HepG2 (cell line): ENCODE results near the gene CORO1C. TPM values are rescaled to one million over a fixed set of nuclear protein-coding genes. Genes with fewer than 3 reads are reported as not detected.

Experiments
- BCL3 ChIP-seq: sonication (generic); formaldehyde crosslinking; IDR thresholded peaks from 2 replicates; pipeline ENCODE4 v1.5.1; 2020; ENCODE audit warnings: mild to moderate bottlenecking, missing genetic modification reagents, moderate library complexity
- ETV6 ChIP-seq: sonication (generic); formaldehyde crosslinking; conservative IDR thresholded peaks from 2 replicates; pipeline ENCODE4 v1.4.0; 2020; ENCODE audit warnings: missing genetic modification reagents
- FLYWCH1 ChIP-seq: sonication (generic); formaldehyde crosslinking; IDR thresholded peaks from 2 replicates; pipeline ENCODE4 v1.8.1; 2023; ENCODE audit warnings: mild to moderate bottlenecking, missing genetic modification reagents
- HMGA1 ChIP-seq: sonication (generic); formaldehyde crosslinking; conservative IDR thresholded peaks from 2 replicates; pipeline ENCODE4 v1.4.0; 2020; ENCODE audit warnings: missing genetic modification reagents
- KDM6A ChIP-seq: IDR thresholded peaks from 2 replicates; pipeline ENCODE4 v1.6.1; 2016; ENCODE audit warnings: low read depth
- NCOA5 ChIP-seq: sonication (generic); formaldehyde crosslinking; IDR thresholded peaks from 2 replicates; pipeline ENCODE4 v1.4.0; 2020; ENCODE audit warnings: missing genetic modification reagents
- NFIB ChIP-seq: sonication (generic); formaldehyde crosslinking; IDR thresholded peaks from 2 replicates; pipeline ENCODE4 v1.9.0; 2021; ENCODE audit warnings: missing genetic modification reagents, mild to moderate bottlenecking, borderline replicate concordance
- NR2C2 ChIP-seq: sonication (generic); formaldehyde crosslinking; IDR thresholded peaks from 2 replicates; pipeline ENCODE4 v1.4.0; 2020; ENCODE audit warnings: missing genetic modification reagents, mild to moderate bottlenecking, moderate library complexity, borderline replicate concordance
- NR2F2 ChIP-seq: IDR thresholded peaks from 2 replicates; pipeline ENCODE4 v1.6.1; 2012; ENCODE audit warnings: low read depth, inconsistent platforms, borderline replicate concordance
- PREB ChIP-seq: sonication (generic); formaldehyde crosslinking; IDR thresholded peaks from 2 replicates; pipeline ENCODE4 v1.4.0; 2020; ENCODE audit warnings: missing genetic modification reagents
- PTBP1 ChIP-seq: fragments of 200-400 bp; formaldehyde crosslinking; IDR thresholded peaks from 2 replicates; pipeline ENCODE4 v1.6.1; 2018; ENCODE audit warnings: low read length, low read depth; ENCODE audit not compliant: poor library complexity, severe bottlenecking
- RCOR2 ChIP-seq: IDR thresholded peaks from 2 replicates; pipeline ENCODE4 v1.6.1; 2016; ENCODE audit warnings: missing biosample characterization, missing genetic modification reagents
- TEAD2 ChIP-seq: sonication (generic); formaldehyde crosslinking; IDR thresholded peaks from 2 replicates; pipeline ENCODE4 v1.9.0; 2021; ENCODE audit warnings: missing genetic modification reagents
- ZNF33B ChIP-seq: sonication (generic); formaldehyde crosslinking; IDR thresholded peaks from 2 replicates; pipeline ENCODE4 v1.5.1; 2020; ENCODE audit warnings: mild to moderate bottlenecking, missing genetic modification reagents
- ZNF350 ChIP-seq: sonication (generic); formaldehyde crosslinking; IDR thresholded peaks from 2 replicates; pipeline ENCODE4 v1.4.0; 2020; ENCODE audit warnings: mild to moderate bottlenecking, low read depth, missing genetic modification reagents, borderline replicate concordance
- ZNF720 ChIP-seq: sonication (generic); formaldehyde crosslinking; IDR thresholded peaks from 2 replicates; pipeline ENCODE4 v1.4.0; 2020; ENCODE audit warnings: missing genetic modification reagents
- ZSCAN31 ChIP-seq: sonication (generic); formaldehyde crosslinking; IDR thresholded peaks from 2 replicates; pipeline ENCODE4 v1.5.0; 2020; ENCODE audit warnings: low read depth, mild to moderate bottlenecking, missing genetic modification reagents
- polyA plus RNA-seq, 8 experiments: library from polyadenylated mRNA; depleted of rRNA in 3 of 8; stranded (reverse) in 7 of 8; unstranded in 1 of 8; fragments of >200 nt; fragmentation: Illumina TruSeq in 4 of 8; extraction: Trizol in 4 of 8; gene quantifications; 2 replicates each; pipeline versions ENCODE4 v1.2.1 to v1.2.3, GENCODE V29; 2011 to 2016; ENCODE audit warnings: low read depth in 4 of 8, missing spikeins in 1 of 8, mixed read lengths in 1 of 8; ENCODE audit not compliant: insufficient read depth in 1 of 8
- total RNA-seq, 5 experiments: library from RNA; depleted of rRNA; stranded (reverse); fragments of >200 nt; fragmentation: Illumina TruSeq; extraction: Trizol; gene quantifications; 2 replicates each; pipeline ENCODE4 v1.2.3, GENCODE V29; 2016; ENCODE audit warnings: low read depth in 1 of 5
- TF ChIP-seq, protein P1 (sequence below): sonication (generic); formaldehyde crosslinking; IDR thresholded peaks from 2 replicates; pipeline ENCODE4 v1.5.0; 2020; ENCODE audit warnings: missing genetic modification reagents
- TF ChIP-seq, protein P2 (sequence below): sonication (generic); formaldehyde crosslinking; IDR thresholded peaks from 2 replicates; pipeline ENCODE4 v1.8.0; 2022; ENCODE audit warnings: mild to moderate bottlenecking, missing genetic modification reagents
- TF ChIP-seq, protein P3 (sequence below): sonication (generic); formaldehyde crosslinking; IDR thresholded peaks from 2 replicates; pipeline ENCODE4 v1.9.0; 2021; ENCODE audit warnings: missing genetic modification reagents, borderline replicate concordance
- TF ChIP-seq, protein P4 (sequence below): sonication (generic); formaldehyde crosslinking; conservative IDR thresholded peaks from 2 replicates; pipeline ENCODE4 v1.5.0; 2020; ENCODE audit warnings: missing genetic modification reagents

CORO1C gene
- total and polyA plus RNA-seq, 2 of the 13 experiments (the other 11 are each of a cell fraction or from before 2014, with no cell fraction given), result 73.7 to 131 TPM

DNA sequence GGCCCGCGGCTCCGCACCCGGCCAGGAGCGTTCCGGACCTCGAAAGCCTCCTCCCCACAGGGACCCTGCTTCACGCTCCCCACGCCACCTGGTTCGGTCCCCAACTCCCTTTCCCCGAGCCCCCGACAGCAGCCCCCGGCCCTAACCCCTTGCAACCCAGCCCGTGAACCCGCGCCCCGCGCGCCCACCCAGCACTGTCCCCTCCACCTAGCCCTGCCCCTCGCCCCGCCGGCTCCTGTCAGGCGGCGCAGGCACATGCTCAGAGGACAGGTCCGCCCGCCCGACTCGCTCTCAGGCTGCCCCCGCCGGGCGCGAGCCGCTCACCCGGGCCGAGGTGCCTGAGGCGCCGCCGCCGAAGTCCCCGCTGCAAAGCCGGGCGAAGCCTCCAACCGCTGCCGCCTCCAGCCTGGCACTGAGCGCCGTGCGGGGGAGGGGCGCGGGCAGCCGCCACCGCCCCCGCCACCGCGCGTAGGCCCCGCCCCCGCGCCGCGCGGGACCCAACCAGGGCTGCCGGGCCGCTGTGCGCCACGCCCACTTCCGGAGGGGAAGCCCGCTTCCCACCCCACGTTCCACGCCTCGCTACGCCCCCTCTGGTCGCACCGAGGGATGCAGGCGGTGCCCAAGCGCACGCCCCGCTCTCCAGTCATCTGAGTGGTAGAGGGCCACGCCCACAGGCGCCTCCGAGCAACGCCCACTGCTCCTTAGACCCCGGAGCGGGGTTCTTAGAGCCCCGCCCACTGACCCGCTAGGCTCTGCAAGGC lies at the start of gene CORO1C (continued):
- TF ChIP-seq, protein P1, sequence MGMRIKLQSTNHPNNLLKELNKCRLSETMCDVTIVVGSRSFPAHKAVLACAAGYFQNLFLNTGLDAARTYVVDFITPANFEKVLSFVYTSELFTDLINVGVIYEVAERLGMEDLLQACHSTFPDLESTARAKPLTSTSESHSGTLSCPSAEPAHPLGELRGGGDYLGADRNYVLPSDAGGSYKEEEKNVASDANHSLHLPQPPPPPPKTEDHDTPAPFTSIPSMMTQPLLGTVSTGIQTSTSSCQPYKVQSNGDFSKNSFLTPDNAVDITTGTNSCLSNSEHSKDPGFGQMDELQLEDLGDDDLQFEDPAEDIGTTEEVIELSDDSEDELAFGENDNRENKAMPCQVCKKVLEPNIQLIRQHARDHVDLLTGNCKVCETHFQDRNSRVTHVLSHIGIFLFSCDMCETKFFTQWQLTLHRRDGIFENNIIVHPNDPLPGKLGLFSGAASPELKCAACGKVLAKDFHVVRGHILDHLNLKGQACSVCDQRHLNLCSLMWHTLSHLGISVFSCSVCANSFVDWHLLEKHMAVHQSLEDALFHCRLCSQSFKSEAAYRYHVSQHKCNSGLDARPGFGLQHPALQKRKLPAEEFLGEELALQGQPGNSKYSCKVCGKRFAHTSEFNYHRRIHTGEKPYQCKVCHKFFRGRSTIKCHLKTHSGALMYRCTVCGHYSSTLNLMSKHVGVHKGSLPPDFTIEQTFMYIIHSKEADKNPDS, result no peak
- TF ChIP-seq HMGA1 (CRISPR knock-in tag) (no peak), PREB (CRISPR knock-in tag) (no peak), NR2F2 (no peak), ZSCAN31 (CRISPR knock-in tag) (peak; percentile 45; the same call in 1 of the 2 replicates), BCL3 (CRISPR knock-in tag) (no peak; the same call in 1 of the 2 replicates), PTBP1 (no peak), KDM6A (CRISPR knock-in tag) (no peak), FLYWCH1 (no peak), ZNF720 (no peak), ZNF33B (CRISPR knock-in tag) (no peak), RCOR2 (CRISPR knock-in tag) (no peak), ETV6 (CRISPR knock-in tag) (no peak; the same call in 1 of the 2 replicates), ZNF350 (CRISPR knock-in tag) (no peak; the same call in none of the 2 replicates), NFIB (CRISPR knock-in tag) (no peak), NR2C2 (CRISPR knock-in tag) (no peak; the same call in 1 of the 2 replicates), NCOA5 (CRISPR knock-in tag) (no peak), TEAD2 (CRISPR knock-in tag) (no peak)
- TF ChIP-seq, protein P2, sequence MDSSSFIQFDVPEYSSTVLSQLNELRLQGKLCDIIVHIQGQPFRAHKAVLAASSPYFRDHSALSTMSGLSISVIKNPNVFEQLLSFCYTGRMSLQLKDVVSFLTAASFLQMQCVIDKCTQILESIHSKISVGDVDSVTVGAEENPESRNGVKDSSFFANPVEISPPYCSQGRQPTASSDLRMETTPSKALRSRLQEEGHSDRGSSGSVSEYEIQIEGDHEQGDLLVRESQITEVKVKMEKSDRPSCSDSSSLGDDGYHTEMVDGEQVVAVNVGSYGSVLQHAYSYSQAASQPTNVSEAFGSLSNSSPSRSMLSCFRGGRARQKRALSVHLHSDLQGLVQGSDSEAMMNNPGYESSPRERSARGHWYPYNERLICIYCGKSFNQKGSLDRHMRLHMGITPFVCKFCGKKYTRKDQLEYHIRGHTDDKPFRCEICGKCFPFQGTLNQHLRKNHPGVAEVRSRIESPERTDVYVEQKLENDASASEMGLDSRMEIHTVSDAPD (CRISPR knock-in tag), result no peak
- TF ChIP-seq, protein P3, sequence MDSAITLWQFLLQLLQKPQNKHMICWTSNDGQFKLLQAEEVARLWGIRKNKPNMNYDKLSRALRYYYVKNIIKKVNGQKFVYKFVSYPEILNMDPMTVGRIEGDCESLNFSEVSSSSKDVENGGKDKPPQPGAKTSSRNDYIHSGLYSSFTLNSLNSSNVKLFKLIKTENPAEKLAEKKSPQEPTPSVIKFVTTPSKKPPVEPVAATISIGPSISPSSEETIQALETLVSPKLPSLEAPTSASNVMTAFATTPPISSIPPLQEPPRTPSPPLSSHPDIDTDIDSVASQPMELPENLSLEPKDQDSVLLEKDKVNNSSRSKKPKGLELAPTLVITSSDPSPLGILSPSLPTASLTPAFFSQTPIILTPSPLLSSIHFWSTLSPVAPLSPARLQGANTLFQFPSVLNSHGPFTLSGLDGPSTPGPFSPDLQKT (CRISPR knock-in tag), result peak; percentile 38; the same call in 1 of the 2 replicates
- TF ChIP-seq, protein P4, sequence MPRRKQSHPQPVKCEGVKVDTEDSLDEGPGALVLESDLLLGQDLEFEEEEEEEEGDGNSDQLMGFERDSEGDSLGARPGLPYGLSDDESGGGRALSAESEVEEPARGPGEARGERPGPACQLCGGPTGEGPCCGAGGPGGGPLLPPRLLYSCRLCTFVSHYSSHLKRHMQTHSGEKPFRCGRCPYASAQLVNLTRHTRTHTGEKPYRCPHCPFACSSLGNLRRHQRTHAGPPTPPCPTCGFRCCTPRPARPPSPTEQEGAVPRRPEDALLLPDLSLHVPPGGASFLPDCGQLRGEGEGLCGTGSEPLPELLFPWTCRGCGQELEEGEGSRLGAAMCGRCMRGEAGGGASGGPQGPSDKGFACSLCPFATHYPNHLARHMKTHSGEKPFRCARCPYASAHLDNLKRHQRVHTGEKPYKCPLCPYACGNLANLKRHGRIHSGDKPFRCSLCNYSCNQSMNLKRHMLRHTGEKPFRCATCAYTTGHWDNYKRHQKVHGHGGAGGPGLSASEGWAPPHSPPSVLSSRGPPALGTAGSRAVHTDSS (CRISPR knock-in tag), result no peak
